Keratinocyte (primary cell): Measurements from ENCODE around the gene BBS7. TPM values are rescaled to one million over a fixed set of nuclear protein-coding genes. Genes with fewer than 3 reads are reported as not detected.

Source experiments
- DNase-seq: peaks from one replicate; pipeline ENCODE4 v3.0.0-alpha.2; 2011; ENCODE audit warnings: low read depth, missing footprints, low spot score
- FAIRE-seq: peaks from 2 replicates; lab custom pipeline; 2011; peaks lifted over from hg19 to GRCh38; lab: Jason Lieb, UNC
- H2AFZ ChIP-seq: 2 replicates; pipeline ENCODE4 v1.6.0; 2012; ENCODE audit warnings: low read length, control low read depth, inconsistent platforms; ENCODE audit not compliant: control insufficient read depth
- H3K27ac ChIP-seq: 2 replicates; pipeline ENCODE4 v1.5.1; 2011; ENCODE audit warnings: low read length; ENCODE audit not compliant: control insufficient read depth, insufficient read depth
- H3K27me3 ChIP-seq: 3 replicates; pipeline ENCODE4 v1.6.0; 2011; ENCODE audit warnings: low read length; ENCODE audit not compliant: control insufficient read depth, insufficient read depth; ENCODE audit errors: extremely low read depth
- H3K36me3 ChIP-seq, 2 experiments: 2 replicates in 1 of 2; 3 replicates in 1 of 2; pipeline ENCODE4 v1.5.1; 2011; ENCODE audit warnings: low read length in 2 of 2, mild to moderate bottlenecking in 1 of 2; ENCODE audit not compliant: control insufficient read depth in 2 of 2, insufficient read depth in 2 of 2; ENCODE audit errors: extremely low read depth in 1 of 2
- H3K4me1 ChIP-seq: 3 replicates; pipeline ENCODE4 v1.5.1; 2011; ENCODE audit warnings: low read length; ENCODE audit not compliant: control insufficient read depth, insufficient read depth; ENCODE audit errors: extremely low read depth
- H3K4me2 ChIP-seq: 3 replicates; pipeline ENCODE4 v1.6.0; 2011; ENCODE audit warnings: low read depth, low read length; ENCODE audit not compliant: control insufficient read depth, insufficient read depth; ENCODE audit errors: extremely low read depth
- H3K4me3 ChIP-seq, 3 experiments: fragments of 200-600 bp in 1 of 3; sonication (generic) in 1 of 3; 2 replicates in 2 of 3; 3 replicates in 1 of 3; pipeline ENCODE4 v1.5.1; 2011 to 2016; ENCODE audit warnings: low read length in 3 of 3, mild to moderate bottlenecking in 3 of 3, control low read depth in 2 of 3, inconsistent platforms in 1 of 3, low read depth in 1 of 3, mixed read lengths in 1 of 3, mixed run types in 1 of 3, moderate library complexity in 1 of 3; ENCODE audit not compliant: control insufficient read depth in 2 of 3, insufficient read depth in 2 of 3; ENCODE audit errors: extremely low read depth in 1 of 3
- H3K79me2 ChIP-seq: 2 replicates; pipeline ENCODE4 v1.6.0; 2012; ENCODE audit warnings: low read length; ENCODE audit not compliant: control insufficient read depth, insufficient read depth
- H3K9ac ChIP-seq: 3 replicates; pipeline ENCODE4 v1.6.0; 2011; ENCODE audit warnings: low read length; ENCODE audit not compliant: control insufficient read depth, insufficient read depth; ENCODE audit errors: extremely low read depth
- H3K9me1 ChIP-seq: 3 replicates; pipeline ENCODE4 v1.6.0; 2011; ENCODE audit warnings: low read length; ENCODE audit not compliant: control insufficient read depth, insufficient read depth; ENCODE audit errors: extremely low read depth
- H3K9me3 ChIP-seq: 2 replicates; pipeline ENCODE4 v1.5.1; 2012; ENCODE audit warnings: low read depth, low read length; ENCODE audit not compliant: control insufficient read depth
- H4K20me1 ChIP-seq: 3 replicates; pipeline ENCODE4 v1.6.0; 2011; ENCODE audit warnings: low read length; ENCODE audit not compliant: control insufficient read depth, insufficient read depth; ENCODE audit errors: extremely low read depth
- CTCF ChIP-seq, 3 experiments: IDR thresholded peaks in 1 of 3; conservative IDR thresholded peaks in 1 of 3; optimal IDR thresholded peaks in 1 of 3; 2 replicates in 2 of 3; 3 replicates in 1 of 3; pipeline versions ENCODE3 to v1.5.1; 2011; ENCODE audit warnings: low read length in 3 of 3, mild to moderate bottlenecking in 3 of 3, moderate library complexity in 2 of 3, control low read depth in 1 of 3, inconsistent platforms in 1 of 3; ENCODE audit not compliant: insufficient read depth in 2 of 3; ENCODE audit errors: extremely low read depth in 1 of 3
- EZH2 ChIP-seq: IDR thresholded peaks from one replicate; pipeline ENCODE4 v1.6.1; 2012; ENCODE audit warnings: inconsistent platforms, mild to moderate bottlenecking, low read length, moderate library complexity
- dilution Hi-C: fragments of 300-500 bp; cut with MboI; formaldehyde crosslinking; loops from one replicate; pipeline ENCODE4 v1.7.0; 2020; ENCODE audit warnings: low sequenced_read_pairs; ENCODE audit not compliant: extremely low pct_ligation_motif_present
- polyA plus RNA-seq, 5 experiments: library from polyadenylated mRNA; depleted of rRNA in 3 of 5; stranded (reverse) in 3 of 5; stranded (forward) in 1 of 5; unstranded in 1 of 5; fragments of >200 nt; gene quantifications; 1 replicate in 1 of 5; 2 replicates in 3 of 5; 3 replicates in 1 of 5; pipeline versions ENCODE4 v1.2.1 to v1.2.3, GENCODE V29; 2011 to 2012; ENCODE audit warnings: missing spikeins in 2 of 5, low read depth in 1 of 5, low replicate concordance in 1 of 5

Gene BBS7
- polyA plus RNA-seq, 1 donor (not counting 4 experiments of a cell fraction or from before 2014, with no cell fraction given): 34.8 TPM

GRCh38 chr4:121788896-121789295, 81.4 kb downstream of the BBS7 start:
- dilution Hi-C loops: no loop called here
- H3K4me3 ChIP-seq: no peak overlapping the region
- no peak overlapping the region for H3K27ac ChIP-seq
- H3K9ac ChIP-seq: no peak overlapping the region
- H3K4me2 ChIP-seq: no peak overlapping the region
- no peaks in the 10 kb centered on the region for H3K9me3 ChIP-seq
- no peak for TF ChIP-seq EZH2
- TF ChIP-seq CTCF (optimal IDR thresholded peaks at IDR 0.05 in 1 of 3, IDR thresholded peaks at IDR 0.05 in 1 of 3, conservative IDR thresholded peaks at IDR 0.05 in 1 of 3; ENCODE audit: extremely low read depth in 1 of 3, insufficient read depth in 2 of 3, low read length in 3 of 3): no peak
- DNase-seq (no peak), FAIRE-seq (no peak)
- no peaks in the 10 kb centered on the region for H3K79me2 ChIP-seq
- no peak overlapping the region for H2AFZ ChIP-seq
- H3K36me3 ChIP-seq: no peaks in the 10 kb centered on the region
- H4K20me1 ChIP-seq: no peaks in the 10 kb centered on the region
- peaks cover 2% of the 10 kb centered on the region for H3K9me1 ChIP-seq
- H3K27me3 ChIP-seq: no peaks in the 10 kb centered on the region
- H3K4me1 ChIP-seq: peaks cover 35% of the 10 kb centered on the region

- peaks cover 2% of the 10 kb centered on the region for H3K9me1 ChIP-seq
- no peak overlapping the region for H2AFZ ChIP-seq
- no peaks in the 10 kb centered on the region for H3K9me3 ChIP-seq
- no peaks in the 10 kb centered on the region for H4K20me1 ChIP-seq
- H3K27me3 ChIP-seq: no peaks in the 10 kb centered on the region
- H3K79me2 ChIP-seq: no peaks in the 10 kb centered on the region
- H3K9ac ChIP-seq: no peak overlapping the region
- dilution Hi-C loops: no loop called here
- no peak overlapping the region for H3K27ac ChIP-seq
- H3K4me1 ChIP-seq: peaks cover 29% of the 10 kb centered on the region
- no peak for DNase-seq
- no peak overlapping the region for H3K4me2 ChIP-seq
- no peak overlapping the region for H3K4me3 ChIP-seq
- no peak for FAIRE-seq
- H3K36me3 ChIP-seq: no peaks in the 10 kb centered on the region
- no peak for TF ChIP-seq EZH2
- TF ChIP-seq CTCF (optimal IDR thresholded peaks at IDR 0.05 in 1 of 3, IDR thresholded peaks at IDR 0.05 in 1 of 3, conservative IDR thresholded peaks at IDR 0.05 in 1 of 3; ENCODE audit: extremely low read depth in 1 of 3, insufficient read depth in 2 of 3, low read length in 3 of 3): no peak
Observed at GRCh38 chr4:121786221-121786620, 84.1 kb downstream of the BBS7 start.
